Trophoblast cell (in vitro differentiated cells and primary cell): ENCODE results near the gene ERF.
A peak's percentile ranks its signal among the peaks of the same experiment; 100 is the strongest.

Source experiments
- DNase-seq, 2 donors: peaks; one replicate each; pipeline ENCODE4 v3.0.0-alpha.2; 2016
- H2AFZ ChIP-seq: 2 replicates; pipeline ENCODE4 v1.6.1; 2013; ENCODE audit warnings: low read length, moderate library complexity, mild to moderate bottlenecking; ENCODE audit not compliant: insufficient read depth, poor library complexity
- H2AK5ac ChIP-seq: 2 replicates; pipeline ENCODE4 v1.6.1; 2013; ENCODE audit warnings: mild to moderate bottlenecking, low read length
- H2BK120ac ChIP-seq: 2 replicates; pipeline ENCODE4 v1.6.1; 2013; ENCODE audit warnings: low read length, mild to moderate bottlenecking, moderate library complexity; ENCODE audit not compliant: insufficient read depth, poor library complexity
- H2BK12ac ChIP-seq: 2 replicates; pipeline ENCODE4 v1.6.1; 2013; ENCODE audit warnings: mild to moderate bottlenecking, low read length, moderate library complexity
- H2BK5ac ChIP-seq: 2 replicates; pipeline ENCODE4 v1.6.1; 2013; ENCODE audit warnings: low read length, low read depth, moderate library complexity, mild to moderate bottlenecking; ENCODE audit not compliant: poor library complexity
- H3K14ac ChIP-seq: 2 replicates; pipeline ENCODE4 v1.6.1; 2013; ENCODE audit warnings: mild to moderate bottlenecking, low read length
- H3K18ac ChIP-seq: 2 replicates; pipeline ENCODE4 v1.6.1; 2013; ENCODE audit warnings: mild to moderate bottlenecking, low read length
- H3K23ac ChIP-seq: 2 replicates; pipeline ENCODE4 v1.6.1; 2013; ENCODE audit warnings: low read length
- H3K27ac ChIP-seq: 2 replicates; pipeline ENCODE4 v1.5.1; 2013; ENCODE audit warnings: low read depth, mild to moderate bottlenecking, inconsistent platforms, low read length, moderate library complexity
- H3K27me3 ChIP-seq: 2 replicates; pipeline ENCODE4 v1.6.1; 2013; ENCODE audit warnings: inconsistent platforms, mild to moderate bottlenecking, low read length, moderate library complexity; ENCODE audit not compliant: insufficient read depth
- H3K36me3 ChIP-seq, 2 experiments: 1 replicate in 1 of 2; 2 replicates in 1 of 2; pipeline ENCODE4 v1.6.1; 2013; ENCODE audit warnings: low read length in 2 of 2, mild to moderate bottlenecking in 2 of 2, moderate library complexity in 1 of 2; ENCODE audit not compliant: insufficient read depth in 2 of 2, control insufficient read depth in 1 of 2
- H3K4ac ChIP-seq: 2 replicates; pipeline ENCODE4 v1.6.1; 2013; ENCODE audit warnings: low read depth, mild to moderate bottlenecking, low read length, moderate library complexity
- H3K4me1 ChIP-seq, 2 experiments: 1 replicate in 1 of 2; 2 replicates in 1 of 2; pipeline ENCODE4 v1.6.1; 2013; ENCODE audit warnings: low read length in 2 of 2, mild to moderate bottlenecking in 2 of 2, moderate library complexity in 1 of 2; ENCODE audit not compliant: insufficient read depth in 2 of 2, control insufficient read depth in 1 of 2
- H3K4me2 ChIP-seq: 2 replicates; pipeline ENCODE4 v1.6.1; 2013; ENCODE audit warnings: inconsistent platforms, mild to moderate bottlenecking, low read length, moderate library complexity
- H3K4me3 ChIP-seq: 2 replicates; pipeline ENCODE4 v1.5.1; 2013; ENCODE audit warnings: mild to moderate bottlenecking, low read depth, low read length, inconsistent platforms
- H3K79me1 ChIP-seq: one replicate; pipeline ENCODE4 v1.6.1; 2013; ENCODE audit warnings: low read length
- H3K79me2 ChIP-seq: 2 replicates; pipeline ENCODE4 v1.6.1; 2013; ENCODE audit warnings: low read length, mild to moderate bottlenecking; ENCODE audit not compliant: control insufficient read depth, insufficient read depth, poor library complexity
- H3K9ac ChIP-seq: 2 replicates; pipeline ENCODE4 v1.6.1; 2013; ENCODE audit warnings: mild to moderate bottlenecking, low read length
- H3K9me3 ChIP-seq: 2 replicates; pipeline ENCODE4 v1.6.1; 2013; ENCODE audit warnings: low read depth, mild to moderate bottlenecking, control low read depth, inconsistent platforms, low read length; ENCODE audit not compliant: insufficient read depth
- H4K12ac ChIP-seq: 2 replicates; pipeline ENCODE4 v1.6.1; 2013; ENCODE audit warnings: low read depth, mild to moderate bottlenecking, low read length, moderate library complexity
- H4K8ac ChIP-seq: 2 replicates; pipeline ENCODE4 v1.6.1; 2013; ENCODE audit warnings: low read depth, mild to moderate bottlenecking, low read length, moderate library complexity
- H4K91ac ChIP-seq: one replicate; pipeline ENCODE4 v1.6.1; 2013; ENCODE audit warnings: low read depth, mild to moderate bottlenecking, low read length, moderate library complexity
- WGBS: extraction: QIAGEN DNeasy Blood & Tissue Kit; methylation state at CpG from one replicate; pipeline ENCODE4 v1.1.7; 2013; ENCODE audit warnings: missing lambda C conversion rate; ENCODE audit not compliant: insufficient read length, insufficient coverage; ENCODE audit errors: extremely low coverage; 5-methylcytosine and 5-hydroxymethylcytosine counted together

Gene ERF

GRCh38 chr19:42284066-42284501 is 29.2 kb upstream of the ERF start:
- Histone ChIP-seq H4K12ac (no peak overlapping the region), H3K27ac (peak overlapping the region; percentile 94), H3K14ac (peak overlapping the region; percentile 94), H3K4ac (peak overlapping the region; percentile 78), H2AK5ac (no peak overlapping the region), H2BK120ac (no peak overlapping the region), H3K9ac (peak overlapping the region; percentile 82), H3K79me1 (peaks cover 34% of the 10 kb centered on the region), H2BK12ac (no peak overlapping the region), H2AFZ (no peak overlapping the region), H3K27me3 (no peaks in the 10 kb centered on the region), H4K8ac (peak overlapping the region; percentile 90), H3K36me3 (peaks cover 28 to 29% of the 10 kb centered on the region in 2 experiments), H3K4me2 (peak overlapping the region; percentile 96), H3K4me1 (peaks cover 40 to 42% of the 10 kb centered on the region in 2 experiments), H3K23ac (no peak overlapping the region), H4K91ac (peak overlapping the region; percentile 95), H3K18ac (peak overlapping the region; percentile 93), H3K4me3 (peak overlapping the region; percentile 77), H3K9me3 (peaks cover 4% of the 10 kb centered on the region), H3K79me2 (peaks cover 13% of the 10 kb centered on the region), H2BK5ac (peak overlapping the region; percentile 91)
- WGBS = no CpG with 5 or more reads among the region's 76 CpGs
- peak; percentile 52 to 79 for DNase-seq

DNA sequence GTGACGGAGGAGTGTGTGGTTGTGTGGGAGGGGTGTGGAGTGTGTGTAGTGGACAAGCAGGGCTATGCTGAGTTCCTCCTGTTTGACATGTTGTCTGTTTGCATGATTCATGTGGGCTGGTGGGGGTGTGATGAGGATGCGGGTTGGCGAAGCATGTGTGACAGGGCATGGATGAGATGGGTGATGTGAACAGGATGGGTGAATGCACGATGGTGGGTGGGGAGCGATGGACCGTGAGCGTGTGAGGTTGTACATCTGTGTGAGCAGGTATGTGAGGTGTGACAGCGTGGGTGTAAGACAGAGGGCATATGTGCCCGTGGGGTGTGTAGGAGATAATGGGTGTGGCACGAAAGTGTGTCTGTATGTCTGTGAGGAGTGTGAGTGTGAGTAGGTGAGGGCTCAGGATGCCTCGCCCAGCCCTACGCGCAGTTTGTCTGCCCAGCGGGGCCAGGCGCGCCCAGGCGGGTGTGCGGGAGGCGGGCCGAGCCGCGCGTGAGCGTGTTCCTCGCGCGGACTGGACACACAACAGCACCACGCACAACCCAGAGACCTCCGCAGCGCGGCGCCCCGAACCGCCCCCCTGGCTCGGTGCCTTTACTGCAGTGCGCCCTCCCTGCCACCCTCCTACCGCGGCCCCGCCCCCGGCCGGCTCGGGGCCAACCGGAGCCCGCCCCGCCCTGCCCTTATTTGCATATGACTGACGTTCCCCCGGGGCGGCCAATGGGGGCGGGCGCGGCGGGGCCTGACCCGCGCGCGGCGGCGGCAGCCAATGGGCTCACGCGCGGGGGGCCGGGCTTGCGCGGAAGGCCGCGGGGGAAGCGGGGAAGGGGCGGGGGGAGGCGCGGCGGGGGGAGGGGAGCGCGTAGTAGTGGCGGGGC is 28.5 kb upstream of the ERF start:
- Histone ChIP-seq H4K12ac (peak overlapping the region; percentile 65), H3K4me2 (peak overlapping the region; percentile 96), H3K27me3 (no peaks in the 10 kb centered on the region), H3K27ac (peak overlapping the region; percentile 94), H3K9me3 (peaks cover 4% of the 10 kb centered on the region), H3K18ac (peak overlapping the region; percentile 91), H3K36me3 (peaks cover 22% of the 10 kb centered on the region in 2 experiments), H4K91ac (peak overlapping the region; percentile 95), H3K23ac (peak overlapping the region; percentile 88), H3K4me3 (peak overlapping the region; percentile 77), H2BK120ac (peak overlapping the region; percentile 16), H3K4me1 (peaks cover 41 to 45% of the 10 kb centered on the region in 2 experiments), H3K79me1 (peaks cover 34% of the 10 kb centered on the region), H4K8ac (peak overlapping the region; percentile 71), H2AK5ac (peak overlapping the region; percentile 9), H3K79me2 (peaks cover 13% of the 10 kb centered on the region), H3K9ac (peak overlapping the region; percentile 81), H2BK12ac (peak overlapping the region; percentile 70), H2AFZ (peak overlapping the region; percentile 1), H2BK5ac (peak overlapping the region; percentile 80), H3K14ac (peak overlapping the region; percentile 80), H3K4ac (peak overlapping the region; percentile 67)
- DNase-seq = peak; percentile 94 to 97
- WGBS = 100% methylated on average over 1 of the region's 74 CpGs

- Histone ChIP-seq H3K4me1 (peaks cover 42 to 51% of the 10 kb centered on the region in 2 experiments), H3K79me2 (peaks cover 13% of the 10 kb centered on the region), H2AK5ac (peak overlapping the region; percentile 9), H3K4ac (peak overlapping the region; percentile 41), H3K18ac (peak overlapping the region; percentile 91), H2BK12ac (peak overlapping the region; percentile 63), H3K4me2 (peak overlapping the region; percentile 96), H4K12ac (peak overlapping the region; percentile 65), H3K27ac (peak overlapping the region; percentile 91), H2BK5ac (peak overlapping the region; percentile 44), H3K9ac (no peak overlapping the region), H4K8ac (no peak overlapping the region), H2BK120ac (peak overlapping the region; percentile 16), H3K36me3 (peaks cover 15 to 17% of the 10 kb centered on the region in 2 experiments), H3K4me3 (no peak overlapping the region), H3K23ac (no peak overlapping the region), H3K14ac (peak overlapping the region; percentile 80), H3K27me3 (no peaks in the 10 kb centered on the region), H3K79me1 (peaks cover 34% of the 10 kb centered on the region), H3K9me3 (peaks cover 4% of the 10 kb centered on the region), H4K91ac (peak overlapping the region; percentile 78), H2AFZ (peak overlapping the region; percentile 1)
- no CpG with 5 or more reads among the region's 4 CpGs for WGBS
- no peak for DNase-seq
These were observed 27.9 kb upstream of the ERF start for GRCh38 chr19:42282819-42283187.

DNA sequence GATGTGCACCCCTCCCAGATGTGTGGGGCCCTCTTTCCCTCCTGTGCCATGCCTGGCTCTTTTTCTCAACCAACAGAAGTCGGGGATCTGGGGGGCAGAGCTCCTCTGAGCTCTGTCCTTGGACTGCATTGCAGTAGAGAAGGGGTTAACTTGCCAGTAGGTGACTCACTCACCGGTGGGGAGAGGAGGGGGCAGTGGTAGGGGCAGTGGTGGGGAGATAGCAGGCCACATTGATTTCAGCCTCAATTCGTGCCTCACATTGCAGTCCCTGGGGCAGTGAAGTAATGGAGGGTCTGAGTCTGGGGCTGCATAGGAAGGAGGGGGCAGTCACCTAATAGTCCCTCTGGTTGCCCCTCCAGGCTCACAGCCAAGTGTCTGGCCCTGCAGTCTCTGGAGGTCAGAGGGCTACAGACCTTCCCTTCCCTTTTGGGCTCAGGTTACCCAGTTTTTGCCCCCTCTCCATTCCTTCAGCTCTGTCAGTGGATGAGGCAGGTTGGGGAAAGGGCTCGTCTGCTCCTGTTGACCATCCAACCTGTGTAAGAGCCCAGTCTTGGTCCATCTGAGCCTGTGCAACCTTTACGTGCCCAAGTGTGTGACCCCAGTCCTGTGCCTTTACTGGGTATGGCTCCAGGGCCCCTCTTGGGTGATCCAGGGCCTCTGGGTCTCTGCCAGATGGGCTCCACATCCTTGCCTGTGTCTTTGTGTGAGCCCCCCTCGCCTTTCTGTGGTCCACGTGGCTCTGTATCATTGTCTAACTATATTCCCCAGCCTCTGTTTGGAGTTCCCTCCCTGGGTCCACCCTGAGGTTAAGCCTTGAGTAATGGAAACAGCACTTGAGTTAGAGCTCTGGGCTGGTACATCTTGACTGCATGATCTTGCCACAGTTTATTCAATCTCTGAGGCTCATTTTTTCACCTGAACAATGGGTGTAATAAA is 27.2 kb upstream of the ERF start:
- Histone ChIP-seq H3K27ac (peak overlapping the region; percentile 91), H3K14ac (peak overlapping the region; percentile 77), H2BK12ac (peak overlapping the region; percentile 82), H4K91ac (peak overlapping the region; percentile 87), H3K27me3 (no peaks in the 10 kb centered on the region), H2AFZ (no peak overlapping the region), H3K9me3 (peaks cover 4% of the 10 kb centered on the region), H3K9ac (no peak overlapping the region), H3K36me3 (peaks cover 8 to 10% of the 10 kb centered on the region in 2 experiments), H4K8ac (peak overlapping the region; percentile 66), H3K79me1 (peaks cover 34% of the 10 kb centered on the region), H3K18ac (peak overlapping the region; percentile 89), H3K79me2 (peaks cover 13% of the 10 kb centered on the region), H3K4me2 (peak overlapping the region; percentile 94), H3K4me1 (peaks cover 44 to 54% of the 10 kb centered on the region in 2 experiments), H4K12ac (peak overlapping the region; percentile 49), H2BK5ac (peak overlapping the region; percentile 74), H3K4ac (peak overlapping the region; percentile 50), H2BK120ac (peak overlapping the region; percentile 85), H3K23ac (no peak overlapping the region), H2AK5ac (peak overlapping the region; percentile 70), H3K4me3 (no peak overlapping the region)
- no peak for DNase-seq
- WGBS = no CpG with 5 or more reads among the region's 7 CpGs
